GM12874 (cell line): ENCODE measurements around the gene XIAP.

Experiments
- TF ChIP-seq, protein P1 (sequence below): IDR thresholded peaks from 2 replicates; pipeline ENCODE4 v1.5.1; 2011; ENCODE audit warnings: low read depth, mild to moderate bottlenecking, control low read depth, low read length, moderate library complexity; ENCODE audit not compliant: insufficient read depth

The XIAP gene

DNA sequence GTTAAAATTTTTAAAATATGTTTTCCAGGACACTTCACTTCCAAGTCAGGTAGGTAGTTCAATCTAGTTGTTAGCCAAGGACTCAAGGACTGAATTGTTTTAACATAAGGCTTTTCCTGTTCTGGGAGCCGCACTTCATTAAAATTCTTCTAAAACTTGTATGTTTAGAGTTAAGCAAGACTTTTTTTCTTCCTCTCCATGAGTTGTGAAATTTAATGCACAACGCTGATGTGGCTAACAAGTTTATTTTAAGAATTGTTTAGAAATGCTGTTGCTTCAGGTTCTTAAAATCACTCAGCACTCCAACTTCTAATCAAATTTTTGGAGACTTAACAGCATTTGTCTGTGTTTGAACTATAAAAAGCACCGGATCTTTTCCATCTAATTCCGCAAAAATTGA lies 49.7 kb downstream of the XIAP start:
- TF ChIP-seq, protein P1, sequence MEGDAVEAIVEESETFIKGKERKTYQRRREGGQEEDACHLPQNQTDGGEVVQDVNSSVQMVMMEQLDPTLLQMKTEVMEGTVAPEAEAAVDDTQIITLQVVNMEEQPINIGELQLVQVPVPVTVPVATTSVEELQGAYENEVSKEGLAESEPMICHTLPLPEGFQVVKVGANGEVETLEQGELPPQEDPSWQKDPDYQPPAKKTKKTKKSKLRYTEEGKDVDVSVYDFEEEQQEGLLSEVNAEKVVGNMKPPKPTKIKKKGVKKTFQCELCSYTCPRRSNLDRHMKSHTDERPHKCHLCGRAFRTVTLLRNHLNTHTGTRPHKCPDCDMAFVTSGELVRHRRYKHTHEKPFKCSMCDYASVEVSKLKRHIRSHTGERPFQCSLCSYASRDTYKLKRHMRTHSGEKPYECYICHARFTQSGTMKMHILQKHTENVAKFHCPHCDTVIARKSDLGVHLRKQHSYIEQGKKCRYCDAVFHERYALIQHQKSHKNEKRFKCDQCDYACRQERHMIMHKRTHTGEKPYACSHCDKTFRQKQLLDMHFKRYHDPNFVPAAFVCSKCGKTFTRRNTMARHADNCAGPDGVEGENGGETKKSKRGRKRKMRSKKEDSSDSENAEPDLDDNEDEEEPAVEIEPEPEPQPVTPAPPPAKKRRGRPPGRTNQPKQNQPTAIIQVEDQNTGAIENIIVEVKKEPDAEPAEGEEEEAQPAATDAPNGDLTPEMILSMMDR: no peak

DNA sequence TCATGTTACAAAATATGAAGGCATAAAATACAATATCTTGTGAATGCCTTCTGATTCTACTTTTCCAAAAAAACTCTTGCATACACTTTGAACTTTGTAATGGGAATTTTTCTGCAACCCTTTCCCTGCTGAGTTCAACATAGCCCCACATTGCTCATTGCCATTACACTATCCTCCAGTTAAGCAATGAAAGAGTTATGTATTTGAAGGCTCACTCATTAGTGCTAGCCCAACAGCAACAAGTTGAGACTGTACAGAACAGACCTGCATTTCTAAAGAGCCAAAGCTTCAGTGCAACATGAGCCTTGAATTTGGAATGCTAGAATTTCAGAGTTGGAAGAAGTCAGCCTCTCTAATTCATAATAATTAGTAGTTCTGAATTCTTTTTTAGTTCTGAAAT lies 57.2 kb downstream of the XIAP start:
- TF ChIP-seq, protein P1: no peak

DNA sequence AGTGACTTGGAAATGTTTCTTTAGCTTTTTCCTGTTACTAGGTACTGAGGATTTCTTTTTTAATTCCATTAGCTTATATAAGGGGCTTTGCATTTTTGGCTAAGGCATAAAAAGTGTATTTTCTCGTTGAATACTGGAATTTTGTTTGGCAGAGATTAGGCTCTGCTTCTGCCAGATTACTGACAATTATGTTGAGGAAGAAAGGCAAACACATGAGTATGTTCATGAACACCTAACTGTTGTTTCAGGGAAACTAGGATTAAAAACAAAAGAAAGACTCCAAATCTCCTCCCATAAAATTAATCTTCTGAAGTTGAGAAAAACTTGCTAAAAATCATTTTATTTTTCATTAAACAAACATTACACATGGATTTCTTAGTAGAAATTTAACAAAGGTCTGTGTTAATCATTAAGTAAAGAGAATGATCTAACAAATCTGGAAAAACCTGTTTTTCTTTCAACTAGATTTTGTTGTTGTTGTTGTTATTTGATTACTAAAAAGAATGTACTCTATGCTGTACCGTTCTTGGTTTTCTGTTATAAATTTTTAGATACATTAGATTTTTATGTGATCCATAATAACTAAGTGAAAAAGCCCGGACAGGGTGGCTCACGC lies 58.4 kb downstream of the XIAP start:
- TF ChIP-seq, protein P1: no peak

DNA sequence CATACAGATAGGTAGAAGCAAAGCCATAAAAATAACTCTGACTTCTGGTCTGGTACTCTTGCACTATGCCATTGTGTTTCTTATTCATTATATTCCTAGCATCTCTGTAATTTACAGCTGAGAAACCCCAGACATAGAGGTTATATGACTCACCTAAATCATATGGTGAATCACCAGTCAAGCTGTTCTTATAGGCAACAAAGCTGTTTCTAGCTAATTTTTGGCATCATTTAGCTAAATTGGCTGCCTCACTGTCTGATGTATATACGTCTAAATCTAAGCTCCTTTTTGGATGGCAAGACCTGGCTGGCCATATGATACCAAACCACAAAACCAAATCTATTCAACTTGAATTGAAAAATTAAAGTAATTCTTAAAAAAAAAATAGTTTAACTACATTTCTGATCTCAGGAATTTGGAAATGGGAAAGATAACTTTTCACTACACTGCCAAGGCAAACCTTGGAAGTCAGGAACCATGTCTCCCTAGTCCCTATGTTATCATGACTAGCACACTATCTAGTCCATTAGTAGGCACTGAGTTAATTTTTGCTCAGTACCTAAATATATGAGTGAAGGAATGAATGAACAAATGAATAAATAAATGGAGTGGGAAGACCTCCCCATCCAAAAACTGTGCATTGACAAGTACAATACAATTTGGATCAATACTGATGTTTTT lies 60.4 kb downstream of the XIAP start:
- TF ChIP-seq, protein P1: no peak

DNA sequence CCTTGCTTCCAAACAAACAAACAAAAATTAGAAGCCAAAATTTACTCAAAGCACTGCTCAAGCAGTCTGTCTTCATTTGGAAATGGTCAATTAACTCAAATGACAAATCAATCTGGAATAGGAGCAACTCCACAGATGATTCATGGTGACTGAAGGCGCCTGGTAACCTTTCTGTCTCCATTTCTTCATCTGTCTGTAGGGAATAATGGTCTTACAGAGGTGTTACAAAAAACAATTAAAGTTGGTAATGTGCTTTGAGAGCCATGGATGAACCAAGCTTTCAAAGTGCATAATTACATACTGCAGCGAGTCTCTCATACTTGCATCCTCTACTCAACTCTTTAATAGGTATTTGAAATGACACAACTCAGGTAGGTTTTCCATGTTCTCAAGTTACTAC lies 63.4 kb downstream of the XIAP start:
- TF ChIP-seq, protein P1: no peak

DNA sequence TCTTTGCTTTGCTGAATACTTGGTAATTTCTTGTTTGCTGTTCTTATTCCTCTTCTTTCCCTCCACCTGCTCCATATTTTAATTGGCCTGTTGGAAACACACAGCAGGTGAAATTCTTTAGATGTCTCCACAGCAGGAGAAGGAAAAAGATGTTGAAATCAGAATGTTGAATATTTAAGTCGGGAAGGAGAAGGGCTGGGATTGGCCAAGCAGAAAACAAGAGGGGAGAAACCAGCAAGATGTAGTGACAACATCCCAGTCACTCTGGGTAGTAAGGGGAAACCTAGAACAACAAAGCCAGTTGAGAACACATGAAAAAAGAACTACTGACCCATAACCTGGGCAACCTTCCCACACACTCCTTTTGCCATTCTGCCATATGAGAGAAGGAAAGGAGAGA lies 64.3 kb downstream of the XIAP start:
- TF ChIP-seq, protein P1: no peak

DNA sequence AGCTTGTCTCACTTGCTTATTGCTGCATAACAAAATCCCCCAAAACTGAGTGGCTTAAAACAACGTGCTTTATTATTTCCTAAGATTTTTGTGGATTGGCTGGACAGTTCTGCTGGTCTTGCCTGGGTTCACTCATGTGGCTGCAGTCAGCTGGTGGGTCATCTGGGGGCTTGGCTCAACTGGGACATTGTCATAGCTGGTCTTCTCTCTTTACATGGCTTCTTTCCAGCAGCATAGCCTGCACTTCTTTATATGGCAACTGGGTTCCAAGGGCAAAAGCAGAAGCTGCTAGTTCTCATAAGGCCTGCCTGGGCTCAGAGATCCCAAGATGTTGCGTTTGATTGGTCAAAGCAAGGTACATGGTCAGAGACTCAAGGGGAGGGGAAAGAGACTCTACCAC lies 68.0 kb downstream of the XIAP start:
- TF ChIP-seq, protein P1: no peak
